Osteoblast (primary cell): ENCODE results near the gene NUP50. TPM values are rescaled to one million over a fixed set of nuclear protein-coding genes. Genes with fewer than 3 reads are reported as not detected.

Source experiments
- DNase-seq: peaks from one replicate; pipeline ENCODE4 v3.0.0; 2011; ENCODE audit warnings: low spot score, mixed read lengths; ENCODE audit not compliant: insufficient read length; ENCODE audit errors: missing footprints
- H2AFZ ChIP-seq: 2 replicates; pipeline ENCODE4 v1.6.0; 2011; ENCODE audit warnings: mild to moderate bottlenecking, low read length
- H3K27ac ChIP-seq: 2 replicates; pipeline ENCODE4 v1.5.1; 2011; ENCODE audit warnings: mild to moderate bottlenecking, low read depth, low read length, moderate library complexity
- H3K27me3 ChIP-seq: 2 replicates; pipeline ENCODE4 v1.6.0; 2012; ENCODE audit warnings: mild to moderate bottlenecking, control low read depth, inconsistent platforms, low read length, moderate library complexity; ENCODE audit not compliant: insufficient read depth
- H3K36me3 ChIP-seq: 2 replicates; pipeline ENCODE4 v1.5.1; 2011; ENCODE audit warnings: mild to moderate bottlenecking, low read length, control low read depth, moderate library complexity; ENCODE audit not compliant: insufficient read depth
- H3K4me1 ChIP-seq: 2 replicates; pipeline ENCODE4 v1.5.1; 2011; ENCODE audit warnings: mild to moderate bottlenecking, low read length, control low read depth, moderate library complexity; ENCODE audit not compliant: insufficient read depth
- H3K4me2 ChIP-seq: 2 replicates; pipeline ENCODE4 v1.6.0; 2011; ENCODE audit warnings: mild to moderate bottlenecking, low read length; ENCODE audit not compliant: insufficient read depth
- H3K4me3 ChIP-seq: fragments of 200-600 bp; sonication (generic); 3 replicates; pipeline ENCODE4 v1.5.1; 2012; ENCODE audit warnings: mild to moderate bottlenecking, low read length, inconsistent platforms; ENCODE audit not compliant: insufficient read depth
- H3K79me2 ChIP-seq: 2 replicates; pipeline ENCODE4 v1.6.0; 2012; ENCODE audit warnings: mild to moderate bottlenecking, low read length, control low read depth, inconsistent platforms; ENCODE audit not compliant: insufficient read depth
- H3K9me3 ChIP-seq: 2 replicates; pipeline ENCODE4 v1.5.1; 2011; ENCODE audit warnings: low read depth, low read length, control low read depth
- H4K20me1 ChIP-seq: 2 replicates; pipeline ENCODE4 v1.6.0; 2012; ENCODE audit warnings: mild to moderate bottlenecking, low read length, control low read depth; ENCODE audit not compliant: insufficient read depth
- CTCF ChIP-seq: IDR thresholded peaks from 2 replicates; pipeline ENCODE4 v1.5.1; 2011; ENCODE audit warnings: mild to moderate bottlenecking, low read depth, low read length, moderate library complexity; ENCODE audit errors: extremely low read depth
- total RNA-seq: library from RNA; depleted of rRNA; stranded (reverse); fragments of >200 nt; gene quantifications from 2 replicates; pipeline ENCODE4 v1.2.3, GENCODE V29; 2012

The NUP50 gene
- total RNA-seq, 1 donor, result 54.3 TPM

GRCh38 chr22:45230026-45230721 is 66.4 kb downstream of the NUP50 start:
- peaks cover 9% of the 10 kb centered on the region for H3K4me1 ChIP-seq
- DNase-seq, result peak; percentile 81
- H3K4me3 ChIP-seq, result no peak overlapping the region
- H3K27ac ChIP-seq, result no peak overlapping the region
- no peaks in the 10 kb centered on the region for H3K9me3 ChIP-seq
- no peaks in the 10 kb centered on the region for H3K36me3 ChIP-seq
- H3K27me3 ChIP-seq, result no peaks in the 10 kb centered on the region
- no peak overlapping the region for H3K4me2 ChIP-seq
- peaks cover 8% of the 10 kb centered on the region for H4K20me1 ChIP-seq
- no peak overlapping the region for H2AFZ ChIP-seq
- no peak for TF ChIP-seq CTCF
- H3K79me2 ChIP-seq, result peaks cover 8% of the 10 kb centered on the region

GRCh38 chr22:45231293-45231692 is 67.6 kb downstream of the NUP50 start:
- Histone ChIP-seq H3K27ac (no peak overlapping the region), H3K4me1 (peaks cover 6% of the 10 kb centered on the region), H3K9me3 (no peaks in the 10 kb centered on the region), H4K20me1 (peaks cover 18% of the 10 kb centered on the region), H3K4me2 (no peak overlapping the region), H2AFZ (no peak overlapping the region), H3K27me3 (no peaks in the 10 kb centered on the region), H3K36me3 (no peaks in the 10 kb centered on the region), H3K4me3 (no peak overlapping the region), H3K79me2 (peaks cover 7% of the 10 kb centered on the region)
- peak; percentile 72 for DNase-seq
- TF ChIP-seq CTCF, result no peak

GRCh38 chr22:45233386-45233785 is 69.7 kb downstream of the NUP50 start:
- Histone ChIP-seq H3K4me2 (no peak overlapping the region), H3K4me3 (no peak overlapping the region), H4K20me1 (peaks cover 26% of the 10 kb centered on the region), H3K27me3 (no peaks in the 10 kb centered on the region), H3K27ac (no peak overlapping the region), H3K9me3 (no peaks in the 10 kb centered on the region), H3K36me3 (no peaks in the 10 kb centered on the region), H3K79me2 (peaks cover 15% of the 10 kb centered on the region), H3K4me1 (no peaks in the 10 kb centered on the region), H2AFZ (no peak overlapping the region)
- DNase-seq, result peak; percentile 44
- TF ChIP-seq CTCF, result no peak

- Histone ChIP-seq H3K4me3 (no peak overlapping the region), H3K36me3 (no peaks in the 10 kb centered on the region), H3K4me1 (no peaks in the 10 kb centered on the region), H3K4me2 (no peak overlapping the region), H3K27ac (no peak overlapping the region), H2AFZ (no peak overlapping the region), H3K27me3 (no peaks in the 10 kb centered on the region), H3K79me2 (peaks cover 19% of the 10 kb centered on the region), H3K9me3 (no peaks in the 10 kb centered on the region), H4K20me1 (peaks cover 30% of the 10 kb centered on the region)
- peak; percentile 69 for DNase-seq
- no peak for TF ChIP-seq CTCF
Observed at GRCh38 chr22:45233827-45234226, 70.1 kb downstream of the NUP50 start.
